ENCODE measurements around the gene MRPS2. TPM values are rescaled to one million over a fixed set of nuclear protein-coding genes. Genes with fewer than 3 reads are reported as not detected.

Gene MRPS2
- total RNA-seq, 1 donor from 2014 or later, result 57.3 TPM

DNA sequence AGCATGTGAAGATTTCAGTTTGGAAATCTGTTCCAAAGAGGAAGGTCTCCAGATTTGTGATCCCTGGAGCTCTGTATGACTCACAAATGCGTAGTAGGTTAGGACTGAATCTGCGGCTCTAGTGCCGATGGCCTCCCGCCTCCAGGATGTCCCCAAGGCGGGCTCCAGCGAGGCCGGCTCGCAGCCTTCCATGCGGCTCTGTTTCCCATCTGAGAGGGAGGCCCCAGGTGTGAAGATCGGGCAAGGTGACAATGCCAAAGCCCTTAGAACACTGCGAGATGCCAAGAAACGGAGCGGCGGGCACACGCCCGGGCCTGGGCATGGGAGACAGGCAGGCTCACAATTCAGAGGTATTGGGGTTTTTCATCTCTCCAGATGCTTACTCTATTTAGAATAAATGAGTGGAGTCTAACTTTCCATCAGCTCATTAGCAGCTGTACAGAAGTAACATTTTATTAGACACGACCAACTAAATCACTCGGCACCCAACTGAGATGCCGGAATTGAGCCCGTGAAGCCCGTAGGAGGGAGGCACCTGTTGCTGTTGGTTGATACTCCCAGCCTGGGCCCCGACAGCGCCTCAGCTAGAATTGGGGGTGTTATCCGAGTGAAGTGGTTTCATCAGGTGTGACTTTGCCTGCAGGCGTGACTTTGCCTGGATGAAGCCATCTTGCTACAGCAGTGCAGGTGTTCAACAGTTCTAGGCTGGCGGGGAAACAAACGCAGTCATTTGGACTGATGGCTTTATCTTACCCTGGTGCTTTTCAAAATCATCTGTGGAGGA lies 7.4 kb upstream of the MRPS2 start:
- Histone ChIP-seq H3K9me3 (no peaks in the 10 kb centered on the region), H3K4me3 (no peak overlapping the region), H3K36me3 (peaks cover under 1 to 7% of the 10 kb centered on the region in 2 donors), H3K4me1 (no peaks in the 10 kb centered on the region), H3K27ac (no peak overlapping the region), H3K27me3 (no peaks in the 10 kb centered on the region)
- intact Hi-C loops (cut with DNase I), result no loop called here
- no peak for DNase-seq (ENCODE audit: low spot score in 2 of 2)
- TF ChIP-seq, protein P1, sequence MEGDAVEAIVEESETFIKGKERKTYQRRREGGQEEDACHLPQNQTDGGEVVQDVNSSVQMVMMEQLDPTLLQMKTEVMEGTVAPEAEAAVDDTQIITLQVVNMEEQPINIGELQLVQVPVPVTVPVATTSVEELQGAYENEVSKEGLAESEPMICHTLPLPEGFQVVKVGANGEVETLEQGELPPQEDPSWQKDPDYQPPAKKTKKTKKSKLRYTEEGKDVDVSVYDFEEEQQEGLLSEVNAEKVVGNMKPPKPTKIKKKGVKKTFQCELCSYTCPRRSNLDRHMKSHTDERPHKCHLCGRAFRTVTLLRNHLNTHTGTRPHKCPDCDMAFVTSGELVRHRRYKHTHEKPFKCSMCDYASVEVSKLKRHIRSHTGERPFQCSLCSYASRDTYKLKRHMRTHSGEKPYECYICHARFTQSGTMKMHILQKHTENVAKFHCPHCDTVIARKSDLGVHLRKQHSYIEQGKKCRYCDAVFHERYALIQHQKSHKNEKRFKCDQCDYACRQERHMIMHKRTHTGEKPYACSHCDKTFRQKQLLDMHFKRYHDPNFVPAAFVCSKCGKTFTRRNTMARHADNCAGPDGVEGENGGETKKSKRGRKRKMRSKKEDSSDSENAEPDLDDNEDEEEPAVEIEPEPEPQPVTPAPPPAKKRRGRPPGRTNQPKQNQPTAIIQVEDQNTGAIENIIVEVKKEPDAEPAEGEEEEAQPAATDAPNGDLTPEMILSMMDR (IDR thresholded peaks at IDR 0.05), result no peak

DNA sequence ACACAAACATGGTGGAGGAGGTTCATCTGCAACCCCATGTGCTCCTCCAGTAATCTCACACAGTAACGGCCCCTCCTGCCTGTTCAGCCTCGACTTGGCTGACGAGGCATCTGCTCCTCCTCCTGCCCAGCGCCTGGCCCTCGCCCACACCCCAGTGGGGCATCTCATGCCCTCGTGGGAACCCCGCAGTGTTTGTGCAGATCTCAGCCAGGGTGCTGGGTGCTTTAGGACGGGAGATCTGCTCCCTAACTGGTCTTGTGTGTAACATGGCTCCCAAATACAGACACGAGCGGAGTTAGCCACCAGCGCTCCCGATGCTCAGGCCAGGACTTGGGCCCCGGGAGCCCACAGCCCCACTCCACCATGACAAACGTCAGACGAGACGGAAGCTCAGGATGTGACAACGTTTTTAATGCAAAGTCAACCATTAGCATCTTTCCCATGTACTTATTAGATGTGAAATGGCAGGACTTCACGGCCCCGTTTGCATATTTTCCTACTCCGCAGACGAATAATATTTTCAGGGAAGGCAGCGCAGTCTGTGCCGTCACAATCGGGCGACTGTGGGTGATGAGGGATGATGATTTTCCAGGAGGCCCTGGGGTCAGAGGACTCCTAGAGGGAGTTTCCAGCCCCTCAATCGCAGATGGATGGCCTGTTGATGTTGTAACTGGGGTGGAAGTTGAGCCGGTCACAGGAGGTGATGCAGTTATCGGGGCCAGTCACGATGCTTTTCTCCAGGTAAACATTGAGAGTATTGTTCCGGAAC lies 5.5 kb upstream of the MRPS2 start:
- TF ChIP-seq, protein P1 (IDR thresholded peaks at IDR 0.05), result no peak
- H3K36me3 ChIP-seq, result no peaks in the 10 kb centered on the region
- no peak overlapping the region for H3K4me3 ChIP-seq
- H3K9me3 ChIP-seq, result no peaks in the 10 kb centered on the region
- peaks cover 3 to 4% of the 10 kb centered on the region in 2 donors for H3K4me1 ChIP-seq
- intact Hi-C loops (cut with DNase I), result loop anchor here (5.0 kb wide), 1 partner anchor 407 kb away; no protein-coding TSS in a partner anchor
- no peak for DNase-seq (ENCODE audit: low spot score in 2 of 2)
- no peak overlapping the region for H3K27ac ChIP-seq
- H3K27me3 ChIP-seq, result no peaks in the 10 kb centered on the region

DNA sequence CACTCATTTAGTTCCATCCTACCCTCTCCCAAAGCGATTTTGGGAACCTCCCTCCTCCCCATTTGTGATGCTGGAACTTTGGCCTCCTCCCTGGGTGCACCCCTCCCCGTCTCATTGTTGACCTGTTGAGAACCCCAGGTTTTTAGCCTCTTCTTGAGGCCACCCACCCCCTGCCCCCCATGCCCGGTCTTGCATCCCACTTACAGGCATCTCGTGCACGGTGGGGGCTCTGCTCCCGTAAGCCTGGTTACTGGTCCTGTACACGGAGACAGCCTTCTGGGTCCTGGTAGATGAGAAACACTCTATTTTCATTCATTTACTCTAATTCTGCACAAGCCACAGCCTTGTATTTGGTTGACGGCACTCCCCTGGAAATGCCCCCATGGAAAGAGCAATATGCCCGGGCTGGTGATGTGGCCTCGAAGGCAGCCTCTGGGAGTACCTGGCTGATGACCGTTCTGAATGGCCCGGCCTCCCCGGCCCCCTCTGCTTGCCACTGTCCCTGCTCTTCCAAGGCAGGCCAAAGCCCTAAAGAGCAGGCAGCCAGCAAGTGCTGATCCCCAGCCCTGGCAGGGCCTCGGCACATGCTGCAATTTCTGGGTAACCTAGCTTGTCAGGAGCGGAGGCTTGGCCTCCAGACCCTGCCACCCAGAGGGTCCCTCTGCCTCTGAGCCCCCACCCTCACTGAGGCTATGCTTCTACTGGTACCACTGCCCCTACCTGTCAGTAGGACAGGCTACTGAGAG lies 1.9 kb upstream of the MRPS2 start:
- peaks cover 12 to 17% of the 10 kb centered on the region in 2 donors for H3K4me1 ChIP-seq
- H3K9me3 ChIP-seq, result no peaks in the 10 kb centered on the region
- H3K27me3 ChIP-seq, result no peaks in the 10 kb centered on the region
- TF ChIP-seq, protein P1 (IDR thresholded peaks at IDR 0.05), result no peak
- peak overlapping the region in 1 of 2 donors; percentile 75 for H3K4me3 ChIP-seq
- H3K27ac ChIP-seq, result no peak overlapping the region
- DNase-seq (ENCODE audit: low spot score in 2 of 2), result no peak
- intact Hi-C loops (cut with DNase I), result loop anchor here (5.0 kb wide), 1 partner anchor 404 kb away; no protein-coding TSS in a partner anchor
- H3K36me3 ChIP-seq, result peaks cover 9 to 16% of the 10 kb centered on the region in 2 donors

DNA sequence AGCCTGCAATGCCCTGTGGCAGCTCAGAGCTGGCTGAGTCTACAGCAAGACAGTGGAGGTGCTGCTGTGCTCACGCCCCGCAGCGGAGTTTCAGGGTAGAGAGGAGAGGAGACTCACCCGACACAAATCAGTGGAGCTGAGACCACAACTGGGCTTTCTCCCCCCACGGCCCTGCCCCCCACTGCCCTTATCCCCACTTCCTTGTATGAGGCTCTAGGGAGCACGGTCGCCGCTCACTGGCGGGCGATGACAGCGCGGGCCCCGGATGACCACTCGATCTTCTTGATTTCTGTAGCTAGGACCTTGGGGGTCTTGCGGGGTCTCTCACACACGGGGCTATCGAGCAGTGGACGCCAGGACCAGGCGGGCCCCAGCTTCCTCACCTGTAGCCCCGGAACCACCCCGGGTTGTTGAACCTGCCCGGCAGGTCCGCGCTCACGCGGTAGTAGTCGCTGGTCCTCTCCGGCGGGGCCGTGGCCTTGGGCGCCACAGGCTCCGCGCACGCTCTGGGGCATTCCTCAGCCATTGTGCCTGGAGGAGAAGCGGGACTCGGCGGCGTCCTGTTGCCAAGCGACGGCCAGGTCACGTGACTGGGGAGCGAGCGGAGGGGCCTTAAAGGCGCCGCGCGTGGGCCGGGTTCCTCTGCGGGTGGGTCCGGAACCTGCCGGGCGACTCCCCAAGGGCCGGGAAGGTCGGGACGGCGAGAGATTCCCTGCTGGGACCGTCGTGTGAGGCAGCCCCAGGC lies 984 bp upstream of the MRPS2 start:
- intact Hi-C loops (cut with DNase I), result loop anchor here (1.0 to 5.0 kb wide), 2 partner anchors 20 to 403 kb away; partner anchors contain the start of gene PPP1R26
- TF ChIP-seq, protein P1 (IDR thresholded peaks at IDR 0.05), result no peak
- DNase-seq (ENCODE audit: low spot score in 2 of 2), result peak; percentile 76 to 95
- peak overlapping the region; percentile 73 to 75 for H3K4me3 ChIP-seq
- H3K9me3 ChIP-seq, result no peaks in the 10 kb centered on the region
- peak overlapping the region; percentile 69 to 75 for H3K27ac ChIP-seq
- no peaks in the 10 kb centered on the region for H3K27me3 ChIP-seq
- peaks cover 19 to 25% of the 10 kb centered on the region in 2 donors for H3K36me3 ChIP-seq
- peaks cover 12 to 17% of the 10 kb centered on the region in 2 donors for H3K4me1 ChIP-seq

Data from ascending aorta (tissue), 2 donors.